ENCODE data around the gene RIMS4. TPM values are rescaled to one million over a fixed set of nuclear protein-coding genes. Genes with fewer than 3 reads are reported as not detected.

RIMS4 gene
- total RNA-seq, 1 experiment from 2014 or later, result 16.3 TPM

DNA sequence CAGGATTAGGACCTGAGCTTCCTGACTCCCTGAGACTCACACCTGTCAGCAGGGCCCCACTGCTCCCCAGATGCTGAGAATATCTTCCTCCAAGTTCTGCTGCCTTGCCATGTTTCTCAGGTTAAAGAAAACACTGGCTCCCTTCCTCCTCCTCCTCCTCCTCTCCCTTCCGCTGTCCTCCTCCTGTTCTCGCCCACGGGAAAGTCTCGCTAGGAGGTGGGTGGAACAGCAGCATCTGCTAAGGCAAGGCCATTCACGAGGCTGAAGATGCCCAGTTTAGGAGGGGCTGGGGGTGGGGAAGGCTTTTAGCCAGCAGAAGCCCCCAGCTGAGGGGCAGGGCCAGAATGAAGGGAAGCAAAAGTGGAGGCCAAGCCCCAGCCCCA, 40.9 kb downstream of the RIMS4 start:
- Mint-ChIP-seq H3K4me1 (peaks cover 14 to 16% of the 10 kb centered on the region in 2 experiments), H3K4me3 (no peak overlapping the region), H3K27ac (peak overlapping the region in 1 of 3 experiments; percentile 9; a peak in 1 of 7 replicates), H3K36me3 (ENCODE audit: insufficient read depth in 1 of 3, low read depth in 3 of 3) (peaks cover 0 to 11% (median 0%) of the 10 kb centered on the region in 3 experiments; a peak in 4 of 7 replicates), H3K9me3 (no peaks in the 10 kb centered on the region), H3K27me3 (ENCODE audit: low read depth) (no peaks in the 10 kb centered on the region; the same call in 1 of the 2 replicates)
- Histone ChIP-seq H3K56ac (ENCODE audit: insufficient read length, low read depth, low read length) (no peak overlapping the region), H2BK5ac (ENCODE audit: insufficient read length, low read length) (no peak overlapping the region), H2AK5ac (ENCODE audit: insufficient read length, low read length) (no peak overlapping the region), H2BK12ac (ENCODE audit: insufficient read length, low read depth, low read length) (no peak overlapping the region), H3K18ac (ENCODE audit: insufficient read length, low read depth, low read length) (no peak overlapping the region), H3K23ac (ENCODE audit: insufficient read length, low read depth, low read length) (no peak overlapping the region), H3K27ac (ENCODE audit: insufficient read length, low read depth, low read length) (no peak overlapping the region), H4K20me1 (ENCODE audit: control insufficient read depth, insufficient read depth, insufficient read length) (no peaks in the 10 kb centered on the region), H3K4me2 (ENCODE audit: insufficient read depth, insufficient read length, low read length) (no peak overlapping the region), H3K79me1 (ENCODE audit: insufficient read depth, low read depth, low read length, poor library complexity, severe bottlenecking) (no peaks in the 10 kb centered on the region), H4K8ac (replicated peaks; ENCODE audit: insufficient read length, low read depth, low read length) (no peak overlapping the region), H3K9me3 (ENCODE audit: control insufficient read depth, low read depth, low read length) (no peaks in the 10 kb centered on the region), H2BK120ac (ENCODE audit: low read depth, low read length, poor library complexity, severe bottlenecking) (no peak overlapping the region), H3K23me2 (ENCODE audit: insufficient read length, low read depth, low read length, poor library complexity, severe bottlenecking) (no peaks in the 10 kb centered on the region), H3K9ac (ENCODE audit: extremely low read depth, insufficient read length, low read length) (no peak overlapping the region), H3T11ph (ENCODE audit: low read length) (no peak overlapping the region), H3K4ac (ENCODE audit: low read depth, low read length) (no peak overlapping the region), H3K79me2 (ENCODE audit: insufficient read depth, low read length) (no peaks in the 10 kb centered on the region), H2BK15ac (ENCODE audit: low read depth, low read length) (no peak overlapping the region), H3K14ac (ENCODE audit: insufficient read depth, low read length) (no peak overlapping the region), H4K91ac (ENCODE audit: insufficient read length, low read depth, low read length) (no peak overlapping the region), H2BK20ac (ENCODE audit: low read depth, low read length, poor library complexity, severe bottlenecking) (no peak overlapping the region), H3K27me3 (ENCODE audit: insufficient read depth, low read length) (no peaks in the 10 kb centered on the region), H2AFZ (ENCODE audit: low read length) (no peak overlapping the region), H3K4me1 (ENCODE audit: insufficient read depth, low read length) (0 out of 2 replicates have a peak, but pooled peaks cover 2% of the 10 kb centered on the region), H4K5ac (ENCODE audit: insufficient read length, low read depth, low read length) (no peak overlapping the region)
- WGBS (ENCODE audit: extremely low coverage, insufficient read length, low lambda C conversion rate), result no CpG with 5 or more reads among the region's 5 CpGs
- TF ChIP-seq, protein P1, sequence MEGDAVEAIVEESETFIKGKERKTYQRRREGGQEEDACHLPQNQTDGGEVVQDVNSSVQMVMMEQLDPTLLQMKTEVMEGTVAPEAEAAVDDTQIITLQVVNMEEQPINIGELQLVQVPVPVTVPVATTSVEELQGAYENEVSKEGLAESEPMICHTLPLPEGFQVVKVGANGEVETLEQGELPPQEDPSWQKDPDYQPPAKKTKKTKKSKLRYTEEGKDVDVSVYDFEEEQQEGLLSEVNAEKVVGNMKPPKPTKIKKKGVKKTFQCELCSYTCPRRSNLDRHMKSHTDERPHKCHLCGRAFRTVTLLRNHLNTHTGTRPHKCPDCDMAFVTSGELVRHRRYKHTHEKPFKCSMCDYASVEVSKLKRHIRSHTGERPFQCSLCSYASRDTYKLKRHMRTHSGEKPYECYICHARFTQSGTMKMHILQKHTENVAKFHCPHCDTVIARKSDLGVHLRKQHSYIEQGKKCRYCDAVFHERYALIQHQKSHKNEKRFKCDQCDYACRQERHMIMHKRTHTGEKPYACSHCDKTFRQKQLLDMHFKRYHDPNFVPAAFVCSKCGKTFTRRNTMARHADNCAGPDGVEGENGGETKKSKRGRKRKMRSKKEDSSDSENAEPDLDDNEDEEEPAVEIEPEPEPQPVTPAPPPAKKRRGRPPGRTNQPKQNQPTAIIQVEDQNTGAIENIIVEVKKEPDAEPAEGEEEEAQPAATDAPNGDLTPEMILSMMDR (conservative IDR thresholded peaks at IDR 0.05), result no peak
- no peak for DNase-seq

All from H9 (cell line).